GM12872 (cell line): ENCODE measurements around the gene ACTR1A.

Experiments
- CTCF ChIP-seq: IDR thresholded peaks from 3 replicates; pipeline ENCODE4 v1.5.1; 2011; ENCODE audit warnings: low read depth, mild to moderate bottlenecking, low read length, moderate library complexity; ENCODE audit not compliant: insufficient read depth

ACTR1A gene

GRCh38 chr10:102492344-102492939 is 10.1 kb downstream of the ACTR1A start:
- no peak for TF ChIP-seq CTCF

GRCh38 chr10:102491136-102491535 is 11.4 kb downstream of the ACTR1A start:
- TF ChIP-seq CTCF, result no peak

- no peak for TF ChIP-seq CTCF
Measured at GRCh38 chr10:102485093-102485784, 17.3 kb downstream of the ACTR1A start.

GRCh38 chr10:102484021-102484420 is 18.5 kb downstream of the ACTR1A start:
- no peak for TF ChIP-seq CTCF

GRCh38 chr10:102480396-102480795 is 22.1 kb downstream of the ACTR1A start:
- TF ChIP-seq CTCF, result no peak

- no peak for TF ChIP-seq CTCF
Measured at GRCh38 chr10:102479651-102480050, 22.9 kb downstream of the ACTR1A start.

GRCh38 chr10:102476466-102477141 is 25.9 kb downstream of the ACTR1A start:
- TF ChIP-seq CTCF, result no peak
